GM12801 (cell line): ENCODE results near the gene STOX2.

Experiments used
- TF ChIP-seq, protein P1 (sequence below): IDR thresholded peaks from one replicate; pipeline ENCODE4 v1.5.1; 2011; ENCODE audit warnings: control low read depth; ENCODE audit not compliant: insufficient read length; ENCODE audit errors: extremely low read depth

Gene STOX2

DNA sequence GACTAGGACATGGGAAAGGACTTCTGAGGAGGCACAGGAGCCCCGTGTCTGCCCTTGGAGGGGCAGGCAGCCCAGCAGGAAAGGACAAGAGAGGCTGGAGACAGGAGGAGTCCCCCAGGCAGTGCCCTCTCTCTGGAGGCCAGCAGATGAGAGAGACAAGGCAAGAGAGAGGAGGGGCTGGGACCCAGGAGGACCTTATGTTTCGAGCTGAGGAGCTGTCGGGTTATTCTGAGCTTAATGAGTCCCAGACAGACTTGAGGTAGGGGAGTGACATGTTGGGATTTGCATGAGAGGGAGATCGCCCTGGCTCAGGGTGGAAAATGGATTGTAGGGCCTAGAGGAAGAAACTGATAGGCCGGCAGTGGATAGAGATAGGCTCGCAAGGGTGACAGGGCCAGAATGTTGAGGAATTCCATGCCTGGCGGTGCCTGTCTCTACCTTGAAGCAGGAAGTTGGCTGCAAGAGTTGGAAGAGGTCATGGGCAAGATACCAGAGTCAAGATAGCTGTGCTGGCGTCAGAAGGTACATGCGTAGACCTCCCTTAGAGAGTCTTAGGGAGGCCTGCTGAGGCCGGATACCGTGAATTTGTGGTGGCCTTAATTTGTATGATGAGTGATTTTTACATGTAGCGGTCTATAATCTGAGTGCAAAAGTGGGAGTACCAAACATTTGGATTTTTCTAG, 19.4 kb downstream of the STOX2 start:
- TF ChIP-seq, protein P1, sequence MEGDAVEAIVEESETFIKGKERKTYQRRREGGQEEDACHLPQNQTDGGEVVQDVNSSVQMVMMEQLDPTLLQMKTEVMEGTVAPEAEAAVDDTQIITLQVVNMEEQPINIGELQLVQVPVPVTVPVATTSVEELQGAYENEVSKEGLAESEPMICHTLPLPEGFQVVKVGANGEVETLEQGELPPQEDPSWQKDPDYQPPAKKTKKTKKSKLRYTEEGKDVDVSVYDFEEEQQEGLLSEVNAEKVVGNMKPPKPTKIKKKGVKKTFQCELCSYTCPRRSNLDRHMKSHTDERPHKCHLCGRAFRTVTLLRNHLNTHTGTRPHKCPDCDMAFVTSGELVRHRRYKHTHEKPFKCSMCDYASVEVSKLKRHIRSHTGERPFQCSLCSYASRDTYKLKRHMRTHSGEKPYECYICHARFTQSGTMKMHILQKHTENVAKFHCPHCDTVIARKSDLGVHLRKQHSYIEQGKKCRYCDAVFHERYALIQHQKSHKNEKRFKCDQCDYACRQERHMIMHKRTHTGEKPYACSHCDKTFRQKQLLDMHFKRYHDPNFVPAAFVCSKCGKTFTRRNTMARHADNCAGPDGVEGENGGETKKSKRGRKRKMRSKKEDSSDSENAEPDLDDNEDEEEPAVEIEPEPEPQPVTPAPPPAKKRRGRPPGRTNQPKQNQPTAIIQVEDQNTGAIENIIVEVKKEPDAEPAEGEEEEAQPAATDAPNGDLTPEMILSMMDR = no peak

- TF ChIP-seq, protein P1 = no peak
These were observed 21.8 kb downstream of the STOX2 start for GRCh38 chr4:183926950-183927349.

DNA sequence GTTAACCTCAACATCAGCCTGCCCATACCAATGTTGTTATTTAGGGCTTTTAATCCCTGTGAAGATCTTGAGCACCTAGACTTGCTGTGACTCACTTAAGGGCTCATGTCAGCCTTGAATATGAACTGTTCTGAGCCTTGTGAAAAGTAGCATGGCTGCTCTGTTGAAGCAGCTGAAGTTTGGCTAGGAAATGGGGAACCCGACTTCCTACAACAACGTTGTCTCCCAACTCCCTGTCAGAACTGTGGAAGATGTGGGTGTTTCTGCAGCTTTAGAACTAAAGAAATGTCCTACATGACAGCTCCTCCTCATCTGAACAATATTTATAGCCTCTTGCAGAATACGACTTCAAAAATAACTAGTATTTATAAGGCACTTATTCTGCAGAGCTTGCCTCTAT, 27.5 kb downstream of the STOX2 start:
- TF ChIP-seq, protein P1 = no peak

DNA sequence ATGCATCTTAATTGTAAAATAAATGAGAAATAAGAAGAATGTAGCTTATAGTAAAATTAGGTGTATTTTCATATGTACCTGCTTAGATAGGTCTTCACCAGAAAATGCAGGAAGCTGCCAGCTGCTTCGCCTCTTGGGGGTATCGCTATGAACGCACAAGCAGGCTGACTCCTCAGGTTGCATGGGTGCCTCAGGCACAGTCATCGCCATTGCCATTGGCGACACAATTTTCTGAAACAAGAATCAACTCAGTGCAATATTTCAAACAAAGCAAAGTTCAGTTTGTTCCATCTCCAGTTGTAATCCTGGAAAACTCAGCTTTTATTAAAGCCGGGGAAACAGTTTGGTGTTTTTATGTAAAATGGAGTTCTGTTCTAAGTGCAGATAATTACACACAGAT, 29.7 kb downstream of the STOX2 start:
- TF ChIP-seq, protein P1 = no peak

GRCh38 chr4:183935355-183936005, 30.4 kb downstream of the STOX2 start:
- TF ChIP-seq, protein P1 = no peak

DNA sequence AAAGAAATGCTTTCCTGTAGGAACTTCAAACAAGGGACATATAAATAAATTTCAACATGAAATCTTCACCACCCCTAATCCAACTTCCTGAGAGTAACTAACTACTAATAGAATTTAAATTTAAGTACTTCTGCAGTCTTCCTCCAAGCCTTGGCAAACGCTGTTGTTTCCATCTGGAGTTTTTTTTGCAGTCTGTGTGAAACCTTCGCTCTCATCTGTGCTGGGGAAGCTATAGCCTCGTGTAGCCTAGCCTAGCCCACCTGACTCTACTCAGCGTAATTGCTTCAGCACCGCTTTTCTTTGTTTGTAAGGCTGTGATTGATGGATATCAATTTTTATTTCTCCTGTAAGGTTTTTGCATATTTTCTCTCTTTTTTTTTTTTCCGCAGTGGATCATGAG, 30.9 kb downstream of the STOX2 start:
- TF ChIP-seq, protein P1 = no peak

DNA sequence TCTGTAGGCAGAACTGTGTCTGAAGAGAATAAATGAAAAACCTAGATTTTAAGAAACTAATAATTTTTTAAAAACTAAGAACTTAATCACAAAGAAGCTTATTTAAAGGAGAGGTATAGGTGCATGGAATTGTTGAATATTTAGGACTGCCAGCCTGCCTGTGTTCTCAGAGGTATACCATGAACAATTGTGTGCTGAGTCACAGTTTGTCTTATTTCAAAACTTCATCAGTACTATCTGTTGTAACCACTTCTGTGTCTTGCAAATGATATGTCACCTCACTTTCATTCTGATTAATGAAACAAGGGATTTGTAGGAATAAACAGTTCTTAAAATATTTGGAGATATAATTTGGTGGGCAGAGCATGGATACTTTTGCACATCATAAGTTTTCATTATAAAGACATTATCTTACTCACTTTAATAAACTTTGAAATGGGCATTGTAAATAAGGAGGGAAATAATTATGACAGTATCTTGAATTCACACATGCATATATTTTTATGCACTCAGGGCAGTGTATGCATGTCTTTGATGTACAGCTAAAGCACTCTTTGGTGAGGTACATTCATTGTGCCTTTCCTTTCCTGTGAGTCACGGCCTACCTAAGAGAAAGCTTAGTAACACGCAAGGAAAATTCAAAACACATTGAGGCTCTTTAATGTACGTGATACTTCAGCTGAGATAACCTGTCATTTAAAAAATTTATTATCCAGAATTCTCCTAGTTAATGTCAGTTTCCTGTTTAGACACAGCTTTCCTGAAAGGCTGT, 31.7 kb downstream of the STOX2 start:
- TF ChIP-seq, protein P1 = no peak
